Measurements from ENCODE around the gene HMBS. TPM values are rescaled to one million over a fixed set of nuclear protein-coding genes. Genes with fewer than 3 reads are reported as not detected.

HMBS gene
- total RNA-seq = 2.5 and 2.6 TPM in 2 replicates

DNA sequence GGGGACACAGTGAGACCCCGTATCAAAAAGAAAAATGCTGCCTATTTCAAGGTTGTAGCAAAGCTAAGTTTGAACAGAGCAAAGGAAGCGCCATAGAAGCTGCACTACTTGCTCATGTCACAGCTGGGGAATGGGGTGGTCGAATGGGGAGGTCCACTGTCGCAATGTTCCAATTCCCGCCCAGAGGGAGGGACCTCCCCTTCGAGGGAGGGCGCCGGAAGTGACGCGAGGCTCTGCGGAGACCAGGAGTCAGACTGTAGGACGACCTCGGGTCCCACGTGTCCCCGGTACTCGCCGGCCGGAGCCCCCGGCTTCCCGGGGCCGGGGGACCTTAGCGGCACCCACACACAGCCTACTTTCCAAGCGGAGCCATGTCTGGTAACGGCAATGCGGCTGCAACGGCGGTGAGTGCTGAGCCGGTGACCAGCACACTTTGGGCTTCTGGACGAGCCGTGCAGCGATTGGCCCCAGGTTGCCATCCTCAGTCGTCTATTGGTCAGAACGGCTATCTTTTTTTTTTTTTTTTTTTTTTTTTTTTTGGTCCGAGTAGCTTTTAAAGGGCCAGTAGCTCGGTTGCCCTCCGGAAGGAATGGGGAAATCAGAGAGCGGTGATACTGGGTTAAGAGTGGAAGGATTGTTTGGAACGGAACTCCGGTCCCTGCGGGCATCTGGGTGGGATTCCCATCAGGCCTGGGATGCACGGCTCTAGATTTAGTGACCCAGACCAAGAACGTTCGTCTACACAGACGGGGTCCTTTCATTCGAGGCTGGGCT is at the start of gene HMBS:
Gene HMBS, plus strand, starts transcription at position 219 of the 774 bp plus-strand sequence. Its CDS starts 153 bp downstream, at position 372.

GRCh38 chr11:119057000-119057769 is 27.5 kb upstream of the HMBS start, which contains the start of gene HYOU1:
Gene HYOU1, minus strand, starts transcription at chr11:119057205. Its CDS starts 1,045 bp downstream, at chr11:119056160.

DNA sequence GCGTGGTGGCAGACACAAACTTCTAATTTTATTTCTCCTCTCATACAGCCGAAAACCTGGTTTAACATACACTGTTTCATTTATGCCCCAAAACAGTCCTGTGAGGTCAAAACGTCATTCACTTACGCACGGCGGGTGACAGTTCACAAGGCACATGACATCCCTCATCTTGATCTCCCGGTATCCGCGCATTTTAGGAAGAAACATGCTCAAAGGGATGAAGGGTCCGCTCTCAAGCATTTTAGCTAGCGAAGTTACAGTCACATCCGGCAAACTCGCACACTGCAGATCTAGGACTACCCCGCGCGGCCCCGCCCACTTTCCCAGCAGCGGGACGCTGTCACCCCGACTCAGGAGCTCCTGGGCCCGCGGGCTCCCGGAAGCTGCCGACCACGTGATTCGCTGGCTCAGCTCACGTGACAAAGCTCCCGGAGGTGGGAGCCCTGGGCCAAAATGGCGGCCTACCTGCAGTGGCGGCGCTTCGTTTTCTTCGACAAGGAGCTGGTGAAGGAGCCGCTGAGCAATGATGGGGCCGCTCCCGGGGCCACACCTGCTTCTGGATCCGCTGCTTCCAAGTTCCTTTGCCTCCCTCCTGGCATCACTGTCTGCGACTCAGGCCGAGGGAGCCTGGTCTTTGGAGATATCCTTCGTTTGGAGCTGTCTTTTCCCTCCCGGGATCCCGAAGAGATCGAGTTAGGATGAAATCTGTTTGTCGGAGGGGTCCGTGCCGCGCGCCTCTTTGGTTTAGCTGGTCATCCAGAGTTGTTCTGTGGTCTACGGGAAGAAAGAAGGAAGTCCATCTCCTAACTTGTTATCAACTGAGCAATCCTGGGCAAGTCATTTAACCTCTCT is 17.1 kb upstream of the HMBS start, which contains the start of gene VPS11:
Gene VPS11, plus strand, starts transcription at position 448 of the 852 bp plus-strand sequence. Its CDS starts 6 bp downstream, at position 454.

GRCh38 chr11:119101759-119102423 is 17.2 kb downstream of the HMBS start, which contains the start of gene DPAGT1:
Gene DPAGT1, minus strand, starts transcription at chr11:119101853. Its CDS starts 198 bp downstream, at chr11:119101655.

DNA sequence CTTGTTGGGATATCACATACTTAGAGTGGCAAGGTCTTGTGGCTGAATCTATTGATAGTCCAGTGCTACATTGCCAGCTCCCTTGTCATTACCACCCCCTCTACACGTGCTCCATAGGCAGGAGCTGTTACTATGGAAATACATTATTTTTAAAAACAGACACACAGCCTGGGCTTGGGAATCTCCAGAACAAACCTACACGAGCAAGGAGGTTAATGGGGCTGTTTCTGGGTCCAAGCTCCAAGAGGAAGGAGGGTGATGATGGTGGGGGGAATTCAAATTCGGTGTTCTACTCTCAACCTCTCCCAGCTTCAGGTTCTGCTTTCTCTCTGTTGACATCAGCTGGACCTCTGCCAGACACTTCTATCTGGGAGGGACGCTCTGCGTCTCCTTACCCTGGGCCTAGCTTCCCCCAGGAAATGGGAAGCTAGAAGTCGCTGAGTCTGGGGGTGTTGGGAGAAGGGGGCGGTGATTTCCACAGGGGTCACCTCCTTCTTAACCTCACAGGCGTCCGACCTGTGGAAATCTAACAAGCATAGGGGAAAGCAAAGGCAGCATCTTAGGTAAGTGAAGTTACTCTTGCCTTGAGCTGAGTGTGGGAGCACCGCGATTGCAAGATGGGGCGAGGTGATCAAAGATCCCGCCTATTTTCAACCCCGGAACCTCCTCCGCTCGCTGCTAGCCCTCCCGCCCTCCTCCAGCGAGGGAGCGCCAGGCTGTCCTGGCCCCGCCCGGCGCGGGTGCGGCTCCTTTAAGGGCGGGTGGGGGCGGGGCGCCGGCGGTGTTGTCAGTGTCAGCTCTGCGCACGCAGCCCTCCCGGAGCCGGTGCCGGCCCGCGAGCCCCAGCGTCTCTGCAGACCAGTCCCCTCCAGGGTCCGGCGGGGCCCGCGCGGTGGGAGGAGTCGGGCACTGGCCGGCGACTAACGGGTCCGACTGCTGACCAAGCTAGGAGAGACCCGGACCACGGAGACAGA is 22.2 kb downstream of the HMBS start, which contains the start of gene C2CD2L:
Gene C2CD2L, plus strand, starts transcription at position 781 of the 974 bp plus-strand sequence. CDS start 398 bp downstream, outside the sequence.

DNA sequence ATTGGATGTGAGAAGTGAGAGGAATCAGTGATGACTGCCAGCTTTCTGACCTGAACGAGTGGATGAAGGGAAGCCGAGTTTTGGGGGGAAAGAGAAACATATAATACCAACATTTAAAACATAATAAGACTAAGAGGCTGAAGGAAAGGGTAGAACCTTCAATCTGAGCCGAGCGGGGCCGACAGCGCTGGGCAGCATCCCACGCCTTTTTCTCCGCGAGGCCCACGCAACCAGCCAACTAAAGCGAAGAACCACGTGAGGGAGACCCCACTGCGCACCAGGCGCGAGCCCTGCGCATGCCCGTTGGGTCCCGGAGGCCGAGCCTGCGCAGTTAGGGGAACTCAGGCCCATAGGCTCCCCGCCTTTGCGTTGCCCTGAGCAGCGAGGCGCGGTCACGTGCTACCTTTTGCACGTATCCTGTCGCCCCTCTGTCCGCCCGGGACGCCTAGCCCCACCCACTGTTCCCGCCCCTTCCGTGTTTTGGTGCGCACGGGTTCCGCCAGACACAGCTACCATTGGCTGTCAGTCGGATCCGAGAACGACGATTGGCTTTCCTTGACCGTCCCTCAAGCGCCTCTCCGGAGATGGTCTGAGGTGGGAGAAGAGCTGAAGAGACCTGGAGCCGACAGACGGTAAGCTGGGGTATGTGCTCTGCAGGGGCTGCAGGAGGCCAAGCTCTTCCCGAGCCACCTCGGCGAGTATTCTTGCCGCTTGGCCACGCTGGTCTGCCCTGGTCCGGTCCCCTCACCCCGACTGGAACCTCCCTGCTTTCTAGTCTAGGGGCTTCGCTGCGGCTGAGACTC is 36.5 kb downstream of the HMBS start, which contains the start of gene HINFP:
Gene HINFP, plus strand, starts transcription at position 573 of the 803 bp plus-strand sequence. CDS start 5,365 bp downstream, outside the sequence.

Other genes starting within 250 kb of the HMBS start
- gene CXCR5, start 201.0 kb upstream of the HMBS start, total RNA-seq = not detected in 2 replicates
- 7.3 and 24.8 TPM in 2 replicates for gene BCL9L, start 159.0 kb upstream of the HMBS start, total RNA-seq
- not detected in 2 replicates for gene UPK2, start 128.6 kb upstream of the HMBS start, total RNA-seq
- gene FOXR1, start 113.1 kb upstream of the HMBS start, total RNA-seq = not detected in 2 replicates
- gene CENATAC, start 86.7 kb upstream of the HMBS start, total RNA-seq = 10.2 and 20.0 TPM in 2 replicates
- gene RPS25, start 66.5 kb upstream of the HMBS start, total RNA-seq = 385 and 658 TPM in 2 replicates
- gene TRAPPC4, start 66.1 kb upstream of the HMBS start, total RNA-seq = 87.9 and 137 TPM in 2 replicates
- 12.5 and 17.0 TPM in 2 replicates for gene SLC37A4, start 54.0 kb upstream of the HMBS start, total RNA-seq
- gene HYOU1, start 27.7 kb upstream of the HMBS start, total RNA-seq = 125 and 188 TPM in 2 replicates
- gene VPS11, start 17.1 kb upstream of the HMBS start, total RNA-seq = 19.8 and 35.4 TPM in 2 replicates
- gene DPAGT1, start 17.0 kb downstream of the HMBS start, total RNA-seq = 9.4 and 26.6 TPM in 2 replicates
- gene C2CD2L, start 22.5 kb downstream of the HMBS start, total RNA-seq = 2.1 and 4.5 TPM in 2 replicates
- 11.8 and 23.6 TPM in 2 replicates for gene HINFP, start 36.7 kb downstream of the HMBS start, total RNA-seq
- gene ABCG4, start 64.2 kb downstream of the HMBS start, total RNA-seq = under 0.01 TPM in 1 of 2 replicates, not detected in the other
- gene NLRX1, start 83.8 kb downstream of the HMBS start, total RNA-seq = 11.7 and 19.3 TPM in 2 replicates
- gene NHERF4, start 100.6 kb downstream of the HMBS start, total RNA-seq = not detected in 2 replicates
- 8.3 and 18.8 TPM in 2 replicates for gene CBL, start 121.5 kb downstream of the HMBS start, total RNA-seq
- gene MCAM, start 232.2 kb downstream of the HMBS start, total RNA-seq = 844 and 1,058 TPM in 2 replicates
- 3.2 and 8.2 TPM in 2 replicates for gene RNF26, start 249.6 kb downstream of the HMBS start, total RNA-seq